ENCODE measurements around the gene OXGR1.
"Not testable (repeated sequence)": the region's sequence is repeated elsewhere in the genome, so short reads cannot be mapped to it uniquely, and the experiment has no call there.

OXGR1 gene

GRCh38 chr13:96994017-96994857, at the start of gene OXGR1:
Gene OXGR1, minus strand, starts transcription at chr13:96994476. Its CDS starts 6,717 bp downstream, at chr13:96987759.
- DNase-seq (ENCODE audit: low read depth), result no peak

DNA sequence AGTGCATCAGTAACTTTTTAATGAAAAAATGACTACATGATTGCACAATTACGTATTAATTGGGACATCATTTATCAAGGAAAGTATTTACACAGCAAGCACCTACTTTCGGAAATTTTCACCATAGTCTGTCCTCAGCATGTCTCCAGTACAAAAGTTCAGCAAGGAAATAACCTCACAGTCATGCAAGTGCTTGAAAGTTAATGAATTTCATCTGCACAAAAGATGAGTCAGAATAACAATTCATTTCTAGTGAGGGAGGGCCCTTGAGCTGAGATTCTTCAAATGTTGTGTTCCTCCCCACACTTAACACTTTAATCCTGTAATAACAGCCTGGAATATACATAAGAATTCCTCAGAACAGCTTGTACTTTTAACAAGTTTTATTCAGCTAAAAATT, 49.0 kb upstream of the OXGR1 start:
- peak; percentile 92 for DNase-seq (ENCODE audit: low read depth)

- DNase-seq (ENCODE audit: low read depth), result peak; percentile 61
Observed at GRCh38 chr13:97030705-97031452, 36.6 kb upstream of the OXGR1 start.

GRCh38 chr13:97028441-97029299, 34.4 kb upstream of the OXGR1 start:
- peak; percentile 21 for DNase-seq (ENCODE audit: low read depth)

- no peak for DNase-seq (ENCODE audit: low read depth)
Observed at GRCh38 chr13:97027162-97027554, 32.9 kb upstream of the OXGR1 start.

GRCh38 chr13:97026531-97027161, 32.4 kb upstream of the OXGR1 start:
- no peak for DNase-seq (ENCODE audit: low read depth)

GRCh38 chr13:97023812-97024211, 29.5 kb upstream of the OXGR1 start:
- not testable (repeated sequence) for DNase-seq (ENCODE audit: low read depth)

- DNase-seq (ENCODE audit: low read depth), result no peak
Observed at GRCh38 chr13:97023117-97023516, 28.8 kb upstream of the OXGR1 start.

- DNase-seq (ENCODE audit: low read depth), result no peak
Observed at GRCh38 chr13:97021241-97021640, 27.0 kb upstream of the OXGR1 start.

DNA sequence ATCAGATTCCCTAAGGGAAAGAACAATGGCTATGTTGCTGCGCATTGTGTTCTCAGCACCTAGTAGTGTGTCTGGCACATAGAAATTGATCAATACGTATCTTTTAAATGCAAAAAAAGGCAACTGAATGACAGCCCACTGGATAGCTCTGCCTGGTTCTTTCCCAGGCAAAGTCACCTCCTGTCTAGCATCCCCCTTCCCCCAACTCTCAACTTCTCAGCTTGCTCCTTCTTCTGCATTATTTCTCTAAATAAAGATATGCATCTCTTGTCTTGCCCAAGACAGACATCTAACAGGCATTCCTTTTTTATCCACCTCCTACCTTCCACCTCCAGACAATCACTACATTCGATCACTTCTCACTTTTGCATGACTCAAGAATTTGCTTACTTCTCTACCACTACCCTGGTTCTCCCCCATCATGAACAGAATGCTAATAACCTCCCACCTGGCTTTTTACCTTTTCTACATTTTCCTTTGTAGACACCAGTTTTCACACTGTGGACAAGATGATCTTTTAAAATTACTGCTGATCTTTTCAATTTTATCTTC, 26.5 kb upstream of the OXGR1 start:
- DNase-seq (ENCODE audit: low read depth), result no peak

- DNase-seq (ENCODE audit: low read depth), result no peak
Observed at GRCh38 chr13:97020194-97020593, 25.9 kb upstream of the OXGR1 start.

DNA sequence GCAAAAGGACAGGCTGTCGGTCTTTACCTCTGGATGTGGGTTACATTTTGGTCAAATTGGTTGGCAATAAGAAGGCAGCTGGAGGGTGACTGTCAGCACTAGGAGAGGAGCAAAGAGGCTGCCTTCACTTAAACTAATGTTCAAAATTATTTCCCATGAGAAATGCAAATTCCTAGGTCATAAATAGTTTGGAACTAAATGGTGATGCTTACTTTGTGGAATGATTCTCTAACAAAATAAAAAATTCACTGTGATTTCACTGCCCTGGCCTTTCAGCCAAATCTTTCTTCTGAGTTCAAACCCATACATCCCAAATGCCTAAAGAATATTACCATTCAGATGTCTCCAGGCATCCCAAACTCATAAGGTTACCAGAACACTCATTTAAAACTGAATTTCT, 25.0 kb upstream of the OXGR1 start:
- DNase-seq (ENCODE audit: low read depth), result no peak

GRCh38 chr13:97018029-97018819, 23.9 kb upstream of the OXGR1 start:
- DNase-seq (ENCODE audit: low read depth), result peak; percentile 43

- DNase-seq (ENCODE audit: low read depth), result no peak
Observed at GRCh38 chr13:97017322-97017721, 23.0 kb upstream of the OXGR1 start.

- no peak for DNase-seq (ENCODE audit: low read depth)
Observed at GRCh38 chr13:97015661-97016350, 21.5 kb upstream of the OXGR1 start.

DNA sequence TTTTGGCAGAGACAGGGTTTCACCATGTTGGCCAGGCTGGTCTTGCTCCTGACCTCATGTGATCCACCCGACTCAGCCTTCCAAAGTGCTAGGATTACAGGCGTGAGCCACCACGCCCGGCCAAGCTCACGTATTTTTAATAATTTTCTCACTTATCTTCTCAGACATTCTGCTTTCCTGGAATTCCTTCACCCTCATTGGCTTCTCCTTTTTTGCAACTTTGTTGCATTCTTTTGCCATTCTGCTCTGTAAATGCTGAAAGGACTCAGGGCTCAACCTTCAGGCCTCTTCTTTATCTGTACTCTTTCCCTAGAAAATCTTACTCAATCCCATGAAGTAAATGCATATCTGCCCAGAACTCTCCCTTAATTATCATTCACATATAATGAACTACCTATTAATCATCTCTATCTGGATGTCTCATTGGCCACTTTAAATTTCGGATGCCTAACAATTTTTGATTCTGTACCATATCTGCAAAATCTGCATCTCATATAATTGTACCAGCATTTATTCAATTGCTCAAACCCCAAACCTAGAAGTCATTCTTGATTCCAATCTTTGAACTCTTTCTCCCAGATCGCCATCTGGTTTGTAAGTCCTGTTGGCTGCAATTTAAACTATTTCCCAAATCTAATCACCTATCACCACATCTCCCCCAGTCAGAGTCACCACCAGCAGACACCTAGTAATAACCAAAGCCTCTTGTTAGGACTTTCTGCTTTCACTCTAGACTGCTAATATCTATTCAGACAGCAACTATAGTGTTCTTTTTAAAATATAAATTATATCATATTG, 18.2 kb upstream of the OXGR1 start:
- DNase-seq (ENCODE audit: low read depth), result no peak

DNA sequence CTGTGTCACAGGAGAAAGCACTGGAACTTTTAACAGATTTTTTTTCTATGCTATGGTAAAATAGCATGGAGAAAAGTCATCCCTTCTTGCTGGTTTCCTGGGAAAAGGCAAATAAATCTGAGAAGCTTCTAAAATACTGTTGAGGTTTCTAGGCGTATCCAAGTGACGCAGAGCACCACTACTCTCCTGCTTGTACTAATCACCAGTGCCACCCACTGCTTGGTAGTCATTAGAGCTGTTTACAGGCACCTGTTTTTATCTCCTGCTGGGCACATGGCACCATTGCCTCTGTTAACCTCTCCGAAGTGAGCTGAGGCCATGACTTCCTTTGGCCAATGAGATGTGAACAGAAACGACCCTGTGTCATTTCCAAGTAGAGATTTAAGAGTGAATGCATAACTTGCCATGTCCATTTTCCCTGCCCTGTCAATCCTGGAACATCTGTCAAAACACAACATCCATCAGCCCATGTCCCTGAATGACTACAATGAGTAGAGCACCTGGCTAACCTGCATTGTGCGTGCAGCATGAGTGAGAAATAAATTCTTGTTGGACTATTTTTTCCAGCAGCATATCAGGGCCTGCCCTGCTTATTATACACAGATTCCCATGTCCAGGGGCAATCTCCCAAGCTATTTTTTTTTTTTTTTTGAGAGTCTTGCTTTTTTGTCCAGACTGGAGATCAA, 17.3 kb upstream of the OXGR1 start:
- no peak for DNase-seq (ENCODE audit: low read depth)

DNA sequence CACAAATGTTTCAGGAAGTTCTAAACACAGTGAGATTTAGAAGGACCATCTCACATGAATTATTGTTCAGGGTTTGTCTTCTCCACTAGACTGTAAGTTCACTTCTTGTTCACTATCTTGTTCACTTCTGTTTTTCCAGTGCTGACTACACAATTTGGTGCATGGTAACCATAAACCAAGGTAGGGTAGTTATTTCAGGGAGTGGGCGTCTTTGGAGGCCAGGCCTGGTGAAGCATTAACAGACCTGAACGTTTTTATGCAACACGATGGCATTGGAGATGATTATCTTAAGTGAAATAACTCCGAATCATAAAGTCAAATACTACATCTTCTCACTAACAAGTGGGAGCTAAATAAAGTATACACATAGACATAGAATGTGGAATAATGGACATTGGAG, 14.4 kb upstream of the OXGR1 start:
- DNase-seq (ENCODE audit: low read depth), result no peak

Measured in fibroblast of gingiva (primary cell).